GM12878 (cell line): ENCODE measurements around the gene MAML2. TPM values are rescaled to one million over a fixed set of nuclear protein-coding genes. Genes with fewer than 3 reads are reported as not detected.

Source experiments
- BHLHE40 ChIP-seq, 2 experiments: fragments of 450-650 bp in 1 of 2; IDR thresholded peaks; 2 replicates each; pipeline ENCODE4 v1.6.1; 2011 to 2017; ENCODE audit warnings: low read depth in 2 of 2, borderline replicate concordance in 1 of 2, improper control_type of control experiment in 1 of 2, low read length in 1 of 2, mild to moderate bottlenecking in 1 of 2
- BMI1 ChIP-seq: fragments of 450-650 bp; IDR thresholded peaks from 2 replicates; pipeline ENCODE4 v1.6.1; 2016; ENCODE audit warnings: mild to moderate bottlenecking, moderate library complexity, borderline replicate concordance
- CHD4 ChIP-seq: fragments of 200-600 bp; sonication (generic); IDR thresholded peaks from 2 replicates; pipeline ENCODE4 v1.6.1; 2016; ENCODE audit warnings: mild to moderate bottlenecking
- CUX1 ChIP-seq: IDR thresholded peaks from 2 replicates; pipeline ENCODE4 v1.6.1; 2012; ENCODE audit warnings: improper control_type of control experiment, low read depth, low read length; ENCODE audit not compliant: insufficient replicate concordance
- E4F1 ChIP-seq: fragments of 450-650 bp; IDR thresholded peaks from 2 replicates; pipeline ENCODE4 v1.6.1; 2018; ENCODE audit warnings: borderline replicate concordance, mild to moderate bottlenecking; ENCODE audit not compliant: partially characterized antibody
- GABPA ChIP-seq: IDR thresholded peaks from 2 replicates; pipeline ENCODE4 v1.6.1; 2014; ENCODE audit warnings: antibody characterized with exemption, low read depth, mild to moderate bottlenecking, inconsistent platforms
- HDAC2 ChIP-seq: fragments of 200-600 bp; sonication (generic); IDR thresholded peaks from 2 replicates; pipeline ENCODE4 v1.6.1; 2017
- IKZF2 ChIP-seq, 2 experiments: fragments of 450-650 bp; IDR thresholded peaks; 2 replicates each; pipeline ENCODE4 v1.6.1; 2017; ENCODE audit warnings: mild to moderate bottlenecking in 2 of 2, moderate library complexity in 2 of 2
- MAX ChIP-seq: IDR thresholded peaks from 2 replicates; pipeline ENCODE4 v1.6.1; 2012; ENCODE audit warnings: low read depth, low read length, improper control_type of control experiment
- NBN ChIP-seq: fragments of 450-650 bp; IDR thresholded peaks from 2 replicates; pipeline ENCODE4 v1.6.1; 2016
- NFXL1 ChIP-seq: fragments of 450-650 bp; IDR thresholded peaks from 2 replicates; pipeline ENCODE4 v1.6.1; 2017; ENCODE audit warnings: antibody characterized with exemption, mild to moderate bottlenecking, borderline replicate concordance
- NFYB ChIP-seq: IDR thresholded peaks from 2 replicates; pipeline ENCODE4 v1.6.1; 2011; ENCODE audit warnings: low read depth, mild to moderate bottlenecking, low read length, improper control_type of control experiment, moderate library complexity; ENCODE audit not compliant: insufficient read depth
- RAD51 ChIP-seq: fragments of 450-650 bp; IDR thresholded peaks from 2 replicates; pipeline ENCODE4 v1.6.1; 2016; ENCODE audit warnings: moderate library complexity, mild to moderate bottlenecking, inconsistent platforms
- RELA ChIP-seq: fragments of 450-650 bp; IDR thresholded peaks from 2 replicates; pipeline ENCODE4 v1.8.0; 2014; ENCODE audit warnings: borderline replicate concordance; ENCODE audit not compliant: partially characterized antibody
- SIX5 ChIP-seq: IDR thresholded peaks from 2 replicates; pipeline ENCODE4 v1.6.1; 2011; ENCODE audit warnings: mild to moderate bottlenecking, low read depth, low read length, moderate library complexity; ENCODE audit not compliant: severe bottlenecking
- SPI1 ChIP-seq: IDR thresholded peaks from 2 replicates; pipeline ENCODE4 v1.6.1; 2011; ENCODE audit warnings: low read depth, mild to moderate bottlenecking, low read length, moderate library complexity, borderline replicate concordance; ENCODE audit not compliant: insufficient read depth
- STAT3 ChIP-seq: IDR thresholded peaks from 2 replicates; pipeline ENCODE4 v1.6.1; 2011; ENCODE audit warnings: low read depth, low read length, improper control_type of control experiment
- USF1 ChIP-seq: IDR thresholded peaks from 2 replicates; pipeline ENCODE4 v1.6.1; 2011; ENCODE audit warnings: borderline replicate concordance, low read depth, mild to moderate bottlenecking, moderate library complexity, mixed read lengths, low read length; ENCODE audit not compliant: insufficient read depth; ENCODE audit errors: extremely low read length
- ZBTB33 ChIP-seq: fragments of 450-650 bp; IDR thresholded peaks from 2 replicates; pipeline ENCODE4 v1.6.1; 2017; ENCODE audit warnings: mild to moderate bottlenecking
- ZSCAN29 ChIP-seq: fragments of 450-650 bp; IDR thresholded peaks from 2 replicates; pipeline ENCODE4 v1.6.1; 2017; ENCODE audit warnings: mild to moderate bottlenecking, moderate library complexity
- ZZZ3 ChIP-seq: IDR thresholded peaks from 2 replicates; pipeline ENCODE4 v1.6.1; 2011; ENCODE audit warnings: low read depth; ENCODE audit not compliant: control insufficient read depth, insufficient read length
- polyA plus RNA-seq, 11 experiments: library from polyadenylated mRNA; depleted of rRNA in 4 of 11; unstranded in 6 of 11; stranded (reverse) in 5 of 11; fragments of >200 nt; fragmentation: Nextera tagmentation in 4 of 11; fragmentation: Illumina TruSeq in 1 of 11; extraction: Ambion mirVana in 4 of 11; extraction: Trizol in 1 of 11; gene quantifications; 1 replicate in 1 of 11; 2 replicates in 10 of 11; pipeline versions ENCODE4 v1.2.1 to v1.2.3, GENCODE V29; 2011 to 2016; ENCODE audit warnings: inconsistent platforms in 2 of 11, missing spikeins in 2 of 11, low read depth in 1 of 11
- total RNA-seq, 4 experiments: library from RNA; depleted of rRNA in 3 of 4; stranded (reverse); fragments of >200 nt in 3 of 4; fragmentation: Illumina TruSeq in 1 of 4; extraction: Trizol in 1 of 4; gene quantifications; 2 replicates each; pipeline versions ENCODE4 v1.2.1 to v1.2.3, GENCODE V29; 2013 to 2021

The MAML2 gene
- total and polyA plus RNA-seq, 10 of the 15 experiments (the other 5 are each of a cell fraction or from before 2014, with no cell fraction given) = 2.5 to 15.1 (median 12.0) TPM

- TF ChIP-seq ZBTB33 (no peak), RAD51 (no peak), CHD4 (no peak), BHLHE40 (IDR thresholded peaks at IDR 0.05; ENCODE audit: borderline replicate concordance in 1 of 2, low read depth in 2 of 2, low read length in 1 of 2) (0 out of 4 replicates have a peak, but pooled peaks of 1 of the 2 experiments have one; percentile 9), NFXL1 (no peak), IKZF2 (IDR thresholded peaks at IDR 0.05) (no peak), RELA (no peak), CUX1 (no peak), GABPA (0 out of 2 replicates have a peak, but pooled peaks have one; percentile 13), ZZZ3 (no peak), ZSCAN29 (no peak), HDAC2 (no peak), SIX5 (no peak), STAT3 (no peak), BMI1 (no peak), NBN (no peak), USF1 (no peak), SPI1 (no peak), NFYB (no peak), MAX (no peak), E4F1 (no peak)
Measured at GRCh38 chr11:96189351-96189750, 153.6 kb downstream of the MAML2 start (continued).
